ENCODE results near the gene ARHGEF16. TPM values are rescaled to one million over a fixed set of nuclear protein-coding genes. Genes with fewer than 3 reads are reported as not detected.

Gene ARHGEF16
- total RNA-seq, 4 donors from 2014 or later: 0.42 to 0.98 (median 0.69) TPM

DNA sequence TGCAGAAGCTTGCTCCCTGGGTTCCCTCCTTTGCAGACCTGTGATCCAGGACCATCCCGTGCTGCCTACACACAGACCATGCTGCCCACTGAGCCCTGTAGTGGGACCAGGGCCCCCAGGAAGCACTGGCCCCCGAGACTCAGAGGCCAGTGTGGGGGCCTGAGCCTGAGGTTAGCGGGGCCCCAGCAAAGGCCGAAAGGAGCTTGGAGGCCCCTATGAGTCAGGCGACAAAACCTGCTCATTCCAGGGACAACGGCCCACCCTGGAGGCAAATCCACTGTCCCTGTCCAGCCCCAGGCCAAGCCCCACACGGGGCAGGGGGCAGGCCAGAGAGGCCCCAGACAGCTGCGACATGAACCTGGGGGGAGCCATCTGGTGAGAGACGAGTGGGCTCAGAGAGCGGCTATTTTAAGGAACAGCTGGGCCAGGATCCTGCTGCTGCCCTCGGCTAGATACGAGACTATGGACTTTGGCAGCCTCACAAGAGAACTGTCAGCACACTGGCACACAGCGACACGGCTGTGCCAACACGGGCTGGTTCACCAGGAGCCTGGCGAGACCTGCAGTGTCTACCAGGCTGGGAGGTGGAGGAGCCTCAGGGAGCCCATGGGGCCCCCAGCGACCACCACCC, 74.7 kb downstream of the ARHGEF16 start:
- intact Hi-C loops (cut with DNase I): no loop called here
- WGBS: 61% methylated on average over 11 of the region's 17 CpGs
- peaks cover 0 to 56% (median 0%) of the 10 kb centered on the region in 4 donors for H3K27me3 ChIP-seq
- H3K4me1 ChIP-seq: peaks cover 18 to 32% (median 26%) of the 10 kb centered on the region in 4 donors
- TF ChIP-seq POLR2AphosphoS5 (IDR thresholded peaks at IDR 0.05) (no peak), POLR2A (IDR thresholded peaks at IDR 0.05; ENCODE audit: low read depth) (no peak), EP300 (IDR thresholded peaks at IDR 0.05) (no peak)
- TF ChIP-seq, protein P1, sequence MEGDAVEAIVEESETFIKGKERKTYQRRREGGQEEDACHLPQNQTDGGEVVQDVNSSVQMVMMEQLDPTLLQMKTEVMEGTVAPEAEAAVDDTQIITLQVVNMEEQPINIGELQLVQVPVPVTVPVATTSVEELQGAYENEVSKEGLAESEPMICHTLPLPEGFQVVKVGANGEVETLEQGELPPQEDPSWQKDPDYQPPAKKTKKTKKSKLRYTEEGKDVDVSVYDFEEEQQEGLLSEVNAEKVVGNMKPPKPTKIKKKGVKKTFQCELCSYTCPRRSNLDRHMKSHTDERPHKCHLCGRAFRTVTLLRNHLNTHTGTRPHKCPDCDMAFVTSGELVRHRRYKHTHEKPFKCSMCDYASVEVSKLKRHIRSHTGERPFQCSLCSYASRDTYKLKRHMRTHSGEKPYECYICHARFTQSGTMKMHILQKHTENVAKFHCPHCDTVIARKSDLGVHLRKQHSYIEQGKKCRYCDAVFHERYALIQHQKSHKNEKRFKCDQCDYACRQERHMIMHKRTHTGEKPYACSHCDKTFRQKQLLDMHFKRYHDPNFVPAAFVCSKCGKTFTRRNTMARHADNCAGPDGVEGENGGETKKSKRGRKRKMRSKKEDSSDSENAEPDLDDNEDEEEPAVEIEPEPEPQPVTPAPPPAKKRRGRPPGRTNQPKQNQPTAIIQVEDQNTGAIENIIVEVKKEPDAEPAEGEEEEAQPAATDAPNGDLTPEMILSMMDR (IDR thresholded peaks at IDR 0.05): no peak
- H3K4me3 ChIP-seq: peak overlapping the region in 1 of 4 donors; percentile 72
- H3K27ac ChIP-seq (replicated peaks in 1 of 4): no peak overlapping the region
- H3K9me3 ChIP-seq: no peaks in the 10 kb centered on the region
- peaks cover 0 to 2% (median 0%) of the 10 kb centered on the region in 4 donors for H3K36me3 ChIP-seq
- DNase-seq (ENCODE audit: extremely low spot score): no peak

DNA sequence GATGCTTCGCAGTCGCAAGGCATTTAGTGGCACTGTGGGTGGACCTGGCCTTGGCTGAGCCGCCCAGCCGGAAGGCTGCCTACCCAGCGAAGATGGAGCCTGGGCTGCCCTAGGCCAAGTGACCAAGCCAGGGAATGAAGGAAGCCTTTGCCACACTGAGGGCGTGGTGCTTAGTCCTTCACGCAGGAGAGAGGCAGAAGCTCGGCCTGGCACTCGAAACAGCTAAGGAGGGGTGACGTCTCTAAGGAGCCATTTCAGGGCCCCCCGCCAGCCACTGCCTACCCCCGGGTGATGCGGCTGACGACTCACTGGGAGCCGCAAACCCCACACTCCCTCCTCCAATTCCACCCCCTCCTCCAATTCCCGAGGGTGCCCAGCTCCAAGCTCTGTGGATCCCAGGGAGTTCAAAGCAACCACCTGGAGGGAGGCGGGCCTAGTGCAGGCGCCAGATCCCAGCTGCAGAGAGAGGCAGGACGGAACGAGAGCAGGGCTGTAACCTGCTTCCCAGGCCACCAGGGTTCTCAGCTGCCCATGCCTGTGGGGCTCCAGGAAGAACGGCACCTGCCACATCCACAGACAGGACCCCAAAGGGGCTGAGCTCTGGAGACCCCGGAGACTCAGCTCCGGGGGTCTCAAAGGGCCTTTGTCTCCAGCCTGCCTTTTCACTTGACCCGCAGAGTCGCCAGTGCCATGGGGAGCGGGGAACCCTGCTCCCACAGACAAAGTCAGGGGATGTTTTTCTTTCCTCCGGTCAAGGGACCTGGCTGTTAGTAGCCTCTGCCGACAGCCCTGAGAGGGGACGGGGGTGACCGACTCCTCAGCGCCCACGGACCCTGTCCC, 75.8 kb downstream of the ARHGEF16 start:
- H3K4me3 ChIP-seq: peak overlapping the region; percentile 61 to 78 (median 67)
- TF ChIP-seq EP300 (IDR thresholded peaks at IDR 0.05): no peak
- TF ChIP-seq POLR2A (IDR thresholded peaks at IDR 0.05; ENCODE audit: low read depth): no peak
- TF ChIP-seq, protein P1 (IDR thresholded peaks at IDR 0.05): no peak
- TF ChIP-seq POLR2AphosphoS5 (IDR thresholded peaks at IDR 0.05): no peak

More for the DNA sequence above, 75.8 kb downstream of the ARHGEF16 start:
- 25% methylated on average over 19 of the region's 32 CpGs for WGBS
- no peak for DNase-seq (ENCODE audit: extremely low spot score)
- H3K27me3 ChIP-seq: peaks cover 0 to 51% (median 0%) of the 10 kb centered on the region in 4 donors
- peaks cover 0 to 2% (median 0%) of the 10 kb centered on the region in 4 donors for H3K36me3 ChIP-seq
- intact Hi-C loops (cut with DNase I): no loop called here
- peaks cover 18 to 32% (median 26%) of the 10 kb centered on the region in 4 donors for H3K4me1 ChIP-seq
- H3K9me3 ChIP-seq: no peaks in the 10 kb centered on the region
- H3K27ac ChIP-seq (replicated peaks in 1 of 4): peak overlapping the region; percentile 61 to 85 (median 74)

Other genes with a start within 250 kb of the ARHGEF16 start
- gene MEGF6, start 156.8 kb downstream of the ARHGEF16 start, total RNA-seq: 10 to 100 TPM in 3 of 4 donors, 1 to 10 TPM in 1; 9.3 to 18.1 (median 12.7) TPM
- 10 to 100 TPM; 36.8 to 55.3 (median 50.3) TPM for gene TPRG1L, start 170.3 kb downstream of the ARHGEF16 start, total RNA-seq
- 10 to 100 TPM; 12.9 to 25.9 (median 15.7) TPM for gene WRAP73, start 195.4 kb downstream of the ARHGEF16 start, total RNA-seq
- gene TP73, start 197.9 kb downstream of the ARHGEF16 start, total RNA-seq: not detected